Measurements from ENCODE around the gene SEPTIN11.

Gene SEPTIN11

DNA sequence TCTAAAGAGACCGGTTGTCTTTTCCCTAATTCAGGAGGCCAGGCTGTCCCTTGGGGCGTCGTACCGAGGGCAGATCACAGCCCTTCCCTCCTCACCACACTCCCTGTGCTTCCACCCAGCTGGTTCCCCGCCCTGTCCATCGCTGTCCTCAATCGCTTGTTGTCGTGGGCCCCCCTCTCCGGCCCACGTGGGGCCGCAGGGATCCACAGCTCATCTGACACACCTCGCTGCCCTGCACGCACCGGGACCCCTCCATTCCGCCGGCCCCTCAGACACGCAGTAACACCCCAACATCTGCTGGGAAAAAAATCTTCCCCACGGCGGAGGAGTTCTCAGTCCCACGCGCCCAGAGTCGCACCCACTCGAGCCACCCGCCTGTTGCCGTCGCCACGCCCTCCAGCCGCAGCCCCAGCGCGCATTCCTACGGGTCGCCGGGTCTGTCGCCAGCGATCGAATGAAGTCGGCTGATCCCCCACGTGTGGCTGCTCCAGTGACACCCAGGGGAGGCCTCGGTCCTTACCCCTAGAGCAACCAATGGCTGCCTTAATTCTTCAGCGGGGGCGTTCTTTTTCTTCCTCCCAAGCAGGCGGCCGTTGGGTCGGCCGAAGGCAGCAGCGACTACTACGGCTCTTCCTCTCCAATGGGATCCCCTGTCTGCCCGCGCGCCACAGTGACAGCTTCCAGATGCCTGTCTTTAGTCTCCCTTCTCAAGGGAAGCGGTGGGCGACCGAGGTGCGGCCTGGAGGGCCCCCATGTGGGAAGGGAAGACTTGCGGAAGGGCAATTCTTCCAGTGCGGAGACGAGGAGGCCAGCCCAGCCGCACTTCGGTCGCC is 893 bp upstream of the SEPTIN11 start (continued):
- TF ChIP-seq, protein P1, sequence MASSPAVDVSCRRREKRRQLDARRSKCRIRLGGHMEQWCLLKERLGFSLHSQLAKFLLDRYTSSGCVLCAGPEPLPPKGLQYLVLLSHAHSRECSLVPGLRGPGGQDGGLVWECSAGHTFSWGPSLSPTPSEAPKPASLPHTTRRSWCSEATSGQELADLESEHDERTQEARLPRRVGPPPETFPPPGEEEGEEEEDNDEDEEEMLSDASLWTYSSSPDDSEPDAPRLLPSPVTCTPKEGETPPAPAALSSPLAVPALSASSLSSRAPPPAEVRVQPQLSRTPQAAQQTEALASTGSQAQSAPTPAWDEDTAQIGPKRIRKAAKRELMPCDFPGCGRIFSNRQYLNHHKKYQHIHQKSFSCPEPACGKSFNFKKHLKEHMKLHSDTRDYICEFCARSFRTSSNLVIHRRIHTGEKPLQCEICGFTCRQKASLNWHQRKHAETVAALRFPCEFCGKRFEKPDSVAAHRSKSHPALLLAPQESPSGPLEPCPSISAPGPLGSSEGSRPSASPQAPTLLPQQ (tag by site-specific recombination; IDR thresholded peaks at IDR 0.05): peak; percentile 76
- peak; percentile 79; the same call in 1 of the 2 replicates for TF ChIP-seq KLF1 (tag by site-specific recombination; IDR thresholded peaks at IDR 0.05)
- no peak for TF ChIP-seq TRIM28 (IDR thresholded peaks at IDR 0.05; ENCODE audit: borderline replicate concordance, low read length)
- no peak for TF ChIP-seq ZNF529 (tag by site-specific recombination; IDR thresholded peaks at IDR 0.05; ENCODE audit: insufficient replicate concordance)
- TF ChIP-seq, protein P2, sequence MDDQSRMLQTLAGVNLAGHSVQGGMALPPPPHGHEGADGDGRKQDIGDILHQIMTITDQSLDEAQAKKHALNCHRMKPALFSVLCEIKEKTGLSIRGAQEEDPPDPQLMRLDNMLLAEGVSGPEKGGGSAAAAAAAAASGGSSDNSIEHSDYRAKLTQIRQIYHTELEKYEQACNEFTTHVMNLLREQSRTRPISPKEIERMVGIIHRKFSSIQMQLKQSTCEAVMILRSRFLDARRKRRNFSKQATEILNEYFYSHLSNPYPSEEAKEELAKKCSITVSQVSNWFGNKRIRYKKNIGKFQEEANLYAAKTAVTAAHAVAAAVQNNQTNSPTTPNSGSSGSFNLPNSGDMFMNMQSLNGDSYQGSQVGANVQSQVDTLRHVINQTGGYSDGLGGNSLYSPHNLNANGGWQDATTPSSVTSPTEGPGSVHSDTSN (CRISPR knock-in tag; IDR thresholded peaks at IDR 0.05): no peak
- TF ChIP-seq ZBTB17 (tag by site-specific recombination; IDR thresholded peaks at IDR 0.05): no peak
- TF ChIP-seq ZNF121 (tag by site-specific recombination; IDR thresholded peaks at IDR 0.05): no peak
- no peak for TF ChIP-seq ZNF76 (tag by site-specific recombination; IDR thresholded peaks at IDR 0.05; ENCODE audit: borderline replicate concordance, low read depth)
- TF ChIP-seq ZNF670 (tag by site-specific recombination; IDR thresholded peaks at IDR 0.05; ENCODE audit: low read depth): no peak
- no peak for TF ChIP-seq ZNF707 (tag by site-specific recombination; IDR thresholded peaks at IDR 0.05)
- no peak for TF ChIP-seq ZNF23 (tag by site-specific recombination; IDR thresholded peaks at IDR 0.05; ENCODE audit: borderline replicate concordance)
- no peak for TF ChIP-seq ZNF311 (tag by site-specific recombination; IDR thresholded peaks at IDR 0.05; ENCODE audit: borderline replicate concordance)
- no peak for TF ChIP-seq ZNF157 (tag by site-specific recombination; IDR thresholded peaks at IDR 0.05)
- no peak for TF ChIP-seq ZNF701 (tag by site-specific recombination; IDR thresholded peaks at IDR 0.05)
- TF ChIP-seq TCF7L2 (IDR thresholded peaks at IDR 0.05; ENCODE audit: borderline replicate concordance, low read depth, low read length): no peak
- TF ChIP-seq ZNF302 (tag by site-specific recombination; IDR thresholded peaks at IDR 0.05; ENCODE audit: low read depth): no peak
- TF ChIP-seq GLI2 (tag by site-specific recombination; IDR thresholded peaks at IDR 0.05; ENCODE audit: borderline replicate concordance, low read depth): no peak
- peak; percentile 78 for TF ChIP-seq KLF9 (tag by site-specific recombination; IDR thresholded peaks at IDR 0.05; ENCODE audit: low read depth)
- no peak for TF ChIP-seq ZNF629 (tag by site-specific recombination; IDR thresholded peaks at IDR 0.05)
- TF ChIP-seq ZIC2 (tag by site-specific recombination; IDR thresholded peaks at IDR 0.05): no peak

DNA sequence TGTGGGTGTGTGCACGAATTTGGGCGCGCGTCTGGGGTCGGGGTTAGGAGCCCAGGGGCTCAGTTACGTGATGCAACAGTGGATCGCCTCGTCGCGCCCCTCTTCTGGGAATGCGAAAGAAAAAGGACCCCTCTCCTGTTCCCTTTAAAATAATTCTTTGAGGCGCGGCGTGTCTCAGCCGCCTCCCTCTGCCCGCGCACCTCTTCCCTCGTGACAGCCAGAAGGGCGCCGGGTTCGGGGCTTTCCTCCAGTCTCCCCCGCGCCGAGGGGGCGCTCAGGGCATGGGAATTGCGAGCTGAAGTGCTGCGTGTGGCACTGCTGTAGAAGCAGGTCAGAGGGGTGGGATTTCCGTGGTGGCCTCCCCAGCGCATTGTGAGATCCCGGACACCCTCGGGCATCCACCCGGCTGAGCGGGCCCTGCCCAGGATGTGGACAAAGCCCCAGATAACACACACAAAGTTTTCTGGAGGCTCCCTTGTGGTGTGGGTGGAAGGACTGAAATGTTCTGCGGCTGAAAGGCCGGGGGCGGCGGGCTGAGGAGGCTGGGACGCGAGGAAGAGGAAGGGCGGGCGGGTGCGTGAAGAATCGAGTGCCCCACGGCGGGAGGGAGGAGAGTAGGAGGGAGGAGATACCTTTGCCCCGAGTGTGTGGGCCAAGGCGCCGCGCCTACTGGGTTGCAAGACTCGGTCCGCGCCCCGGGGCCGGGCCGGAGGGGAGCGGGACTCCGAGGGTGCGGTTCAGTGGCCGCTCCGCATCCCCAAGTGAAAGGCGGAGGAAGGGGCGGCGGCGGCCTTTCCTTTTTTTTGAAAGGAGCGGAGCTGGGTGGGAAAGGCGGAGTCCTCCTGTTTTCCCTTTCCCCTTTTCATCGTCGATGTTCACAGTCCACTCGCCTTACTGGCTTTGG is 752 bp downstream of the SEPTIN11 start:
- Histone ChIP-seq H3K9me3 (ENCODE audit: control insufficient read depth, insufficient read depth, low read depth, low read length) (no peaks in the 10 kb centered on the region), H3K27ac (ENCODE audit: extremely low read depth, low read depth, low read length) (peak overlapping the region; percentile 68), H3K4me1 (ENCODE audit: control insufficient read depth, insufficient read depth, low read length) (no peaks in the 10 kb centered on the region), H3K36me3 (ENCODE audit: control insufficient read depth in 2 of 2, insufficient read depth in 1 of 2, low read length in 2 of 2) (no peaks in the 10 kb centered on the region; a peak in 1 of 3 replicates), H3K4me3 (ENCODE audit: low read depth, low read length) (peak overlapping the region; percentile 71)
- POLR2A ChIA-PET: interaction anchor here (0.7 to 1.0 kb wide), 3 partner anchors 30 to 503 kb away, joined by 3 to 4 read pairs (median 3); no protein-coding TSS in a partner anchor
- CTCF ChIA-PET: no interaction called here
- TF ChIP-seq ZBTB8A (tag by site-specific recombination; IDR thresholded peaks at IDR 0.05) (peak; percentile 57), SP3 (tag by site-specific recombination; IDR thresholded peaks at IDR 0.05) (peak; percentile 66), GLIS2 (tag by site-specific recombination; IDR thresholded peaks at IDR 0.05) (peak; percentile 30), SP2 (tag by site-specific recombination; IDR thresholded peaks at IDR 0.05) (peak; percentile 74), ZBTB1 (tag by site-specific recombination; IDR thresholded peaks at IDR 0.05) (no peak), EGR2 (tag by site-specific recombination; IDR thresholded peaks at IDR 0.05; ENCODE audit: low read depth) (peak; percentile 97), ZNF610 (tag by site-specific recombination; IDR thresholded peaks at IDR 0.05; ENCODE audit: borderline replicate concordance) (peak; percentile 85), ZNF747 (tag by site-specific recombination; IDR thresholded peaks at IDR 0.05) (no peak), ZNF423 (tag by site-specific recombination; IDR thresholded peaks at IDR 0.05) (peak; percentile 30; the same call in 1 of the 2 replicates), PRDM1 (tag by site-specific recombination; IDR thresholded peaks at IDR 0.05) (peak; percentile 94)
- TF ChIP-seq, protein P3, sequence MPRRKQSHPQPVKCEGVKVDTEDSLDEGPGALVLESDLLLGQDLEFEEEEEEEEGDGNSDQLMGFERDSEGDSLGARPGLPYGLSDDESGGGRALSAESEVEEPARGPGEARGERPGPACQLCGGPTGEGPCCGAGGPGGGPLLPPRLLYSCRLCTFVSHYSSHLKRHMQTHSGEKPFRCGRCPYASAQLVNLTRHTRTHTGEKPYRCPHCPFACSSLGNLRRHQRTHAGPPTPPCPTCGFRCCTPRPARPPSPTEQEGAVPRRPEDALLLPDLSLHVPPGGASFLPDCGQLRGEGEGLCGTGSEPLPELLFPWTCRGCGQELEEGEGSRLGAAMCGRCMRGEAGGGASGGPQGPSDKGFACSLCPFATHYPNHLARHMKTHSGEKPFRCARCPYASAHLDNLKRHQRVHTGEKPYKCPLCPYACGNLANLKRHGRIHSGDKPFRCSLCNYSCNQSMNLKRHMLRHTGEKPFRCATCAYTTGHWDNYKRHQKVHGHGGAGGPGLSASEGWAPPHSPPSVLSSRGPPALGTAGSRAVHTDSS (tag by site-specific recombination; IDR thresholded peaks at IDR 0.05): peak; percentile 81
- TF ChIP-seq, protein P4, sequence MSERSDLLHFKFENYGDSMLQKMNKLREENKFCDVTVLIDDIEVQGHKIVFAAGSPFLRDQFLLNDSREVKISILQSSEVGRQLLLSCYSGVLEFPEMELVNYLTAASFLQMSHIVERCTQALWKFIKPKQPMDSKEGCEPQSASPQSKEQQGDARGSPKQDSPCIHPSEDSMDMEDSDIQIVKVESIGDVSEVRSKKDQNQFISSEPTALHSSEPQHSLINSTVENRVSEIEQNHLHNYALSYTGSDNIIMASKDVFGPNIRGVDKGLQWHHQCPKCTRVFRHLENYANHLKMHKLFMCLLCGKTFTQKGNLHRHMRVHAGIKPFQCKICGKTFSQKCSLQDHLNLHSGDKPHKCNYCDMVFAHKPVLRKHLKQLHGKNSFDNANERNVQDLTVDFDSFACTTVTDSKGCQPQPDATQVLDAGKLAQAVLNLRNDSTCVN (tag by site-specific recombination; optimal IDR thresholded peaks at IDR 0.05): peak; percentile 51
